ENCODE data around the gene ATG101.

Gene ATG101

GRCh38 chr12:52125476-52125900, 55.7 kb downstream of the ATG101 start:
- DNase-seq (ENCODE audit: low read depth in 2 of 2), result no peak
- no peak overlapping the region for H3K4me3 ChIP-seq (replicated peaks in 1 of 2; ENCODE audit: low read depth in 2 of 2, low read length in 2 of 2)
- no peak for TF ChIP-seq CTCF (IDR thresholded peaks at IDR 0.05; ENCODE audit: low read depth, low read length)

GRCh38 chr12:52126050-52126604, 56.3 kb downstream of the ATG101 start:
- TF ChIP-seq CTCF (IDR thresholded peaks at IDR 0.05; ENCODE audit: low read depth, low read length), result no peak
- no peak for DNase-seq (ENCODE audit: low read depth in 2 of 2)
- H3K4me3 ChIP-seq (replicated peaks in 1 of 2; ENCODE audit: low read depth in 2 of 2, low read length in 2 of 2), result no peak overlapping the region

All from cardiac fibroblast (primary cell).